ENCODE results near the gene ASB18.

The ASB18 gene

GRCh38 chr2:236169741-236170589 lies 94.2 kb downstream of the ASB18 start:
- Histone ChIP-seq H3K4me3 (ENCODE audit: low read depth in 1 of 2, low read length in 2 of 2) (no peak overlapping the region), H3K9me3 (ENCODE audit: control insufficient read depth in 1 of 2, low read length in 2 of 2) (no peaks in the 10 kb centered on the region), H3K27me3 (ENCODE audit: control insufficient read depth in 1 of 2, insufficient read depth in 2 of 2, low read length in 2 of 2) (peaks cover 85 to 90% of the 10 kb centered on the region in 2 donors), H3K36me3 (ENCODE audit: control insufficient read depth in 1 of 2, insufficient read depth in 2 of 2, low read length in 2 of 2) (no peaks in the 10 kb centered on the region), H3K4me1 (ENCODE audit: control insufficient read depth in 1 of 2, insufficient read depth in 2 of 2, low read length in 2 of 2) (peaks cover 0 to 12% of the 10 kb centered on the region in 2 donors), H3K9ac (ENCODE audit: low read depth in 1 of 2, low read length in 2 of 2) (no peak overlapping the region), H3K27ac (ENCODE audit: low read depth, low read length) (no peak overlapping the region)

GRCh38 chr2:236169151-236169721 lies 95.0 kb downstream of the ASB18 start:
- H3K36me3 ChIP-seq (ENCODE audit: control insufficient read depth in 1 of 2, insufficient read depth in 2 of 2, low read length in 2 of 2): no peaks in the 10 kb centered on the region
- H3K9me3 ChIP-seq (ENCODE audit: control insufficient read depth in 1 of 2, low read length in 2 of 2): no peaks in the 10 kb centered on the region
- H3K4me1 ChIP-seq (ENCODE audit: control insufficient read depth in 1 of 2, insufficient read depth in 2 of 2, low read length in 2 of 2): peaks cover 3 to 12% of the 10 kb centered on the region in 2 donors
- no peak overlapping the region for H3K4me3 ChIP-seq (ENCODE audit: low read depth in 1 of 2, low read length in 2 of 2)
- H3K27ac ChIP-seq (ENCODE audit: low read depth, low read length): no peak overlapping the region
- H3K27me3 ChIP-seq (ENCODE audit: control insufficient read depth in 1 of 2, insufficient read depth in 2 of 2, low read length in 2 of 2): peaks cover 85 to 90% of the 10 kb centered on the region in 2 donors
- H3K9ac ChIP-seq (ENCODE audit: low read depth in 1 of 2, low read length in 2 of 2): no peak overlapping the region

- Histone ChIP-seq H3K4me3 (ENCODE audit: low read depth in 1 of 2, low read length in 2 of 2) (peak within 1 kb of the TSS in 1 of 2 donors; percentile 16), H3K4me1 (ENCODE audit: control insufficient read depth in 1 of 2, insufficient read depth in 2 of 2, low read length in 2 of 2) (peaks cover 8 to 14% of the 10 kb centered on the region in 2 donors), H3K9me3 (ENCODE audit: control insufficient read depth in 1 of 2, low read length in 2 of 2) (no peaks in the 10 kb centered on the region), H3K9ac (ENCODE audit: low read depth in 1 of 2, low read length in 2 of 2) (no peak within 1 kb of the TSS), H3K27me3 (ENCODE audit: control insufficient read depth in 1 of 2, insufficient read depth in 2 of 2, low read length in 2 of 2) (peaks cover 83 to 90% of the 10 kb centered on the region in 2 donors), H3K27ac (ENCODE audit: low read depth, low read length) (no peak within 1 kb of the TSS), H3K36me3 (ENCODE audit: control insufficient read depth in 1 of 2, insufficient read depth in 2 of 2, low read length in 2 of 2) (no peaks in the 10 kb centered on the region)
Measured at GRCh38 chr2:236168110-236169080, 95.8 kb downstream of the ASB18 start, which contains the start of gene GBX2. GBX2 (minus strand) TSS chr2:236168386; CDS start chr2:236167971, 415 bp downstream.

GRCh38 chr2:236167297-236168109 lies 96.7 kb downstream of the ASB18 start:
- H3K36me3 ChIP-seq (ENCODE audit: control insufficient read depth in 1 of 2, insufficient read depth in 2 of 2, low read length in 2 of 2): no peaks in the 10 kb centered on the region
- H3K27me3 ChIP-seq (ENCODE audit: control insufficient read depth in 1 of 2, insufficient read depth in 2 of 2, low read length in 2 of 2): peaks cover 85 to 90% of the 10 kb centered on the region in 2 donors
- H3K4me3 ChIP-seq (ENCODE audit: low read depth in 1 of 2, low read length in 2 of 2): peak overlapping the region in 1 of 2 donors; percentile 16
- no peaks in the 10 kb centered on the region for H3K9me3 ChIP-seq (ENCODE audit: control insufficient read depth in 1 of 2, low read length in 2 of 2)
- H3K4me1 ChIP-seq (ENCODE audit: control insufficient read depth in 1 of 2, insufficient read depth in 2 of 2, low read length in 2 of 2): peaks cover 8 to 14% of the 10 kb centered on the region in 2 donors
- no peak overlapping the region for H3K9ac ChIP-seq (ENCODE audit: low read depth in 1 of 2, low read length in 2 of 2)
- H3K27ac ChIP-seq (ENCODE audit: low read depth, low read length): no peak overlapping the region

GRCh38 chr2:236166796-236167296 lies 97.4 kb downstream of the ASB18 start:
- Histone ChIP-seq H3K9ac (ENCODE audit: low read depth in 1 of 2, low read length in 2 of 2) (no peak overlapping the region), H3K4me3 (ENCODE audit: low read depth in 1 of 2, low read length in 2 of 2) (peak overlapping the region in 1 of 2 donors; percentile 61), H3K4me1 (ENCODE audit: control insufficient read depth in 1 of 2, insufficient read depth in 2 of 2, low read length in 2 of 2) (peaks cover 8 to 14% of the 10 kb centered on the region in 2 donors), H3K27ac (ENCODE audit: low read depth, low read length) (no peak overlapping the region), H3K27me3 (ENCODE audit: control insufficient read depth in 1 of 2, insufficient read depth in 2 of 2, low read length in 2 of 2) (peaks cover 85 to 90% of the 10 kb centered on the region in 2 donors), H3K36me3 (ENCODE audit: control insufficient read depth in 1 of 2, insufficient read depth in 2 of 2, low read length in 2 of 2) (no peaks in the 10 kb centered on the region), H3K9me3 (ENCODE audit: control insufficient read depth in 1 of 2, low read length in 2 of 2) (no peaks in the 10 kb centered on the region)

GRCh38 chr2:236165842-236166795 lies 98.1 kb downstream of the ASB18 start:
- H3K9me3 ChIP-seq (ENCODE audit: control insufficient read depth in 1 of 2, low read length in 2 of 2): no peaks in the 10 kb centered on the region
- peaks cover 85 to 90% of the 10 kb centered on the region in 2 donors for H3K27me3 ChIP-seq (ENCODE audit: control insufficient read depth in 1 of 2, insufficient read depth in 2 of 2, low read length in 2 of 2)
- no peak overlapping the region for H3K27ac ChIP-seq (ENCODE audit: low read depth, low read length)
- H3K4me3 ChIP-seq (ENCODE audit: low read depth in 1 of 2, low read length in 2 of 2): peak overlapping the region; percentile 46 to 61
- peaks cover 8 to 14% of the 10 kb centered on the region in 2 donors for H3K4me1 ChIP-seq (ENCODE audit: control insufficient read depth in 1 of 2, insufficient read depth in 2 of 2, low read length in 2 of 2)
- no peaks in the 10 kb centered on the region for H3K36me3 ChIP-seq (ENCODE audit: control insufficient read depth in 1 of 2, insufficient read depth in 2 of 2, low read length in 2 of 2)
- H3K9ac ChIP-seq (ENCODE audit: low read depth in 1 of 2, low read length in 2 of 2): no peak overlapping the region

GRCh38 chr2:236164925-236165841 lies 99.0 kb downstream of the ASB18 start:
- peaks cover 84 to 90% of the 10 kb centered on the region in 2 donors for H3K27me3 ChIP-seq (ENCODE audit: control insufficient read depth in 1 of 2, insufficient read depth in 2 of 2, low read length in 2 of 2)
- H3K4me1 ChIP-seq (ENCODE audit: control insufficient read depth in 1 of 2, insufficient read depth in 2 of 2, low read length in 2 of 2): peaks cover 8 to 14% of the 10 kb centered on the region in 2 donors
- no peak overlapping the region for H3K9ac ChIP-seq (ENCODE audit: low read depth in 1 of 2, low read length in 2 of 2)
- H3K9me3 ChIP-seq (ENCODE audit: control insufficient read depth in 1 of 2, low read length in 2 of 2): no peaks in the 10 kb centered on the region
- H3K4me3 ChIP-seq (ENCODE audit: low read depth in 1 of 2, low read length in 2 of 2): no peak overlapping the region
- H3K36me3 ChIP-seq (ENCODE audit: control insufficient read depth in 1 of 2, insufficient read depth in 2 of 2, low read length in 2 of 2): no peaks in the 10 kb centered on the region
- no peak overlapping the region for H3K27ac ChIP-seq (ENCODE audit: low read depth, low read length)
